Panc1 (cell line): Measurements from ENCODE around the gene ADA. TPM values are rescaled to one million over a fixed set of nuclear protein-coding genes. Genes with fewer than 3 reads are reported as not detected.

Experiments
- ATAC-seq: fragments of 200-7000 bp; cut with Tn5 transposase; 2 replicates; pipeline ENCODE4 v1.9.1; 2020; ENCODE audit warnings: mild to moderate bottlenecking, moderate library complexity
- BruUV-seq: library from RNA; stranded (reverse); fragments of 400-500 nt; replicated peaks from 2 replicates; lab custom pipeline; 2021; lab: Mats Ljungman, UMichigan
- CTCF ChIA-PET: fragments of 300-600 bp; sonication (Branson Sonifier 250); formaldehyde crosslinking; loops from one replicate; lab custom pipeline; 2022; ENCODE audit warnings: antibody characterized with exemption; lab: Charles Lee
- POLR2A ChIA-PET: fragments of 300-600 bp; sonication (Branson Sonifier 250); formaldehyde crosslinking; loops from one replicate; lab custom pipeline; 2022; ENCODE audit warnings: antibody characterized with exemption; lab: Charles Lee
- DNase-seq: peaks from one replicate; pipeline ENCODE4 v3.0.0-alpha.2; 2010; ENCODE audit warnings: low read depth, low spot score
- H3K27ac ChIP-seq: 2 replicates; pipeline ENCODE4 v1.5.1; 2011; ENCODE audit warnings: mild to moderate bottlenecking, low read length, inconsistent platforms
- H3K27me3 ChIP-seq: fragments of 200-500 bp; sonication (Bioruptor generic); 2 replicates; pipeline ENCODE4 v1.6.0; 2014; ENCODE audit warnings: low read length, inconsistent platforms; ENCODE audit not compliant: control insufficient read depth, insufficient read depth
- H3K36me3 ChIP-seq: fragments of 200-500 bp; sonication (Bioruptor generic); 2 replicates; pipeline ENCODE4 v1.5.1; 2014; ENCODE audit warnings: inconsistent platforms, mild to moderate bottlenecking, low read length, moderate library complexity; ENCODE audit not compliant: control insufficient read depth, insufficient read depth
- H3K4me1 ChIP-seq: 2 replicates; pipeline ENCODE4 v1.5.1; 2011; ENCODE audit warnings: inconsistent platforms, mild to moderate bottlenecking, low read length, moderate library complexity; ENCODE audit not compliant: control insufficient read depth, insufficient read depth
- H3K4me3 ChIP-seq, 2 experiments: 2 replicates each; pipeline ENCODE4 v1.5.1; 2011 to 2012; ENCODE audit warnings: low read depth in 2 of 2, low read length in 2 of 2, mild to moderate bottlenecking in 2 of 2, inconsistent platforms in 1 of 2, moderate library complexity in 1 of 2
- H3K9me3 ChIP-seq: fragments of 200-500 bp; sonication (Bioruptor generic); 2 replicates; pipeline ENCODE4 v1.5.1; 2014; ENCODE audit warnings: low read depth, mild to moderate bottlenecking, inconsistent platforms, low read length, moderate library complexity; ENCODE audit not compliant: control insufficient read depth, insufficient read depth
- POLR2AphosphoS5 ChIP-seq: IDR thresholded peaks from 2 replicates; pipeline ENCODE4 v1.6.1; 2012; ENCODE audit warnings: mild to moderate bottlenecking, low read depth, low read length, moderate library complexity
- SIN3A ChIP-seq: IDR thresholded peaks from 2 replicates; pipeline ENCODE4 v1.6.1; 2012; ENCODE audit warnings: low read depth, mild to moderate bottlenecking, low read length, moderate library complexity, borderline replicate concordance; ENCODE audit not compliant: insufficient read depth
- TCF7L2 ChIP-seq: IDR thresholded peaks from 2 replicates; pipeline ENCODE4 v1.6.1; 2011; ENCODE audit warnings: mild to moderate bottlenecking, low read depth, low read length, inconsistent platforms
- in situ Hi-C: cut with HindIII; loops from 2 replicates; pipeline ENCODE4 v1.10.0; 2016; ENCODE audit warnings: low sequenced_read_pairs, low pct_unique_long_range_greater_than_20kb
- intact Hi-C: fragments of 100-400 bp; cut with micrococcal nuclease; formaldehyde crosslinking; loops from one replicate; pipeline ENCODE4 v1.10.0; 2022; ENCODE audit not compliant: unreplicated experiment
- total RNA-seq: library from RNA; stranded (reverse); gene quantifications from one replicate; pipeline ENCODE4 v1.2.1, GENCODE V29; 2021; ENCODE audit not compliant: unreplicated experiment
- TF ChIP-seq, protein P1 (sequence below): fragments of 450-650 bp; IDR thresholded peaks from 2 replicates; pipeline ENCODE4 v1.5.1; 2017; ENCODE audit warnings: mild to moderate bottlenecking
- TF ChIP-seq, protein P2 (sequence below), 2 experiments: IDR thresholded peaks; 2 replicates each; pipeline ENCODE4 v1.6.1; 2011 to 2012; ENCODE audit warnings: low read depth in 2 of 2, control low read depth in 1 of 2, low read length in 1 of 2, mild to moderate bottlenecking in 1 of 2, moderate library complexity in 1 of 2; ENCODE audit not compliant: insufficient read depth in 1 of 2

ADA gene
- total RNA-seq, 1 experiment from 2014 or later = 53.8 TPM

DNA sequence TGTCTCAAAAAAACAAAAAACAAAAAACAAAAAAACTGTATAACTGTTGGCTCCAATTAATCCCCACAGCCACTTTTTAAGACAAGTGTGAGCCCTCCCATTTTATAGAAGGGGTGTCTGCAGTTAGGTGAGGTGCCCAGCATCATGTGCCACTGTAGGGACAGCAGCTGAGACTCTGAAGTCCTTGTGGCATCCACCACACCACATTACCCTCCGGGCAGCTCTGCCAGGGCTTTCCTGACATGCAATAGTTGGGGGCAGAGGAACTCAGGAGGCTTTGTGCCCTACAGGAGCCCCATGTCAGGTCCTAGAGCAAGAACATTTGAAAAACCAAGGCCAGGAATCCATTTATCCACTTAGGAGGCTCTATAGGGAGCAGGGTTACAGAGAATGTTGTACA lies 51.8 kb downstream of the ADA start:
- Histone ChIP-seq H3K4me3 (no peak overlapping the region), H3K9me3 (no peaks in the 10 kb centered on the region), H3K27ac (peak overlapping the region; percentile 60; the same call in 1 of the 2 replicates), H3K36me3 (no peaks in the 10 kb centered on the region), H3K27me3 (no peaks in the 10 kb centered on the region), H3K4me1 (peaks cover 26% of the 10 kb centered on the region)
- TF ChIP-seq, protein P1, sequence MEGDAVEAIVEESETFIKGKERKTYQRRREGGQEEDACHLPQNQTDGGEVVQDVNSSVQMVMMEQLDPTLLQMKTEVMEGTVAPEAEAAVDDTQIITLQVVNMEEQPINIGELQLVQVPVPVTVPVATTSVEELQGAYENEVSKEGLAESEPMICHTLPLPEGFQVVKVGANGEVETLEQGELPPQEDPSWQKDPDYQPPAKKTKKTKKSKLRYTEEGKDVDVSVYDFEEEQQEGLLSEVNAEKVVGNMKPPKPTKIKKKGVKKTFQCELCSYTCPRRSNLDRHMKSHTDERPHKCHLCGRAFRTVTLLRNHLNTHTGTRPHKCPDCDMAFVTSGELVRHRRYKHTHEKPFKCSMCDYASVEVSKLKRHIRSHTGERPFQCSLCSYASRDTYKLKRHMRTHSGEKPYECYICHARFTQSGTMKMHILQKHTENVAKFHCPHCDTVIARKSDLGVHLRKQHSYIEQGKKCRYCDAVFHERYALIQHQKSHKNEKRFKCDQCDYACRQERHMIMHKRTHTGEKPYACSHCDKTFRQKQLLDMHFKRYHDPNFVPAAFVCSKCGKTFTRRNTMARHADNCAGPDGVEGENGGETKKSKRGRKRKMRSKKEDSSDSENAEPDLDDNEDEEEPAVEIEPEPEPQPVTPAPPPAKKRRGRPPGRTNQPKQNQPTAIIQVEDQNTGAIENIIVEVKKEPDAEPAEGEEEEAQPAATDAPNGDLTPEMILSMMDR = no peak
- no peak for TF ChIP-seq SIN3A
- TF ChIP-seq TCF7L2 = no peak
- TF ChIP-seq POLR2AphosphoS5 = no peak
- TF ChIP-seq, protein P2, sequence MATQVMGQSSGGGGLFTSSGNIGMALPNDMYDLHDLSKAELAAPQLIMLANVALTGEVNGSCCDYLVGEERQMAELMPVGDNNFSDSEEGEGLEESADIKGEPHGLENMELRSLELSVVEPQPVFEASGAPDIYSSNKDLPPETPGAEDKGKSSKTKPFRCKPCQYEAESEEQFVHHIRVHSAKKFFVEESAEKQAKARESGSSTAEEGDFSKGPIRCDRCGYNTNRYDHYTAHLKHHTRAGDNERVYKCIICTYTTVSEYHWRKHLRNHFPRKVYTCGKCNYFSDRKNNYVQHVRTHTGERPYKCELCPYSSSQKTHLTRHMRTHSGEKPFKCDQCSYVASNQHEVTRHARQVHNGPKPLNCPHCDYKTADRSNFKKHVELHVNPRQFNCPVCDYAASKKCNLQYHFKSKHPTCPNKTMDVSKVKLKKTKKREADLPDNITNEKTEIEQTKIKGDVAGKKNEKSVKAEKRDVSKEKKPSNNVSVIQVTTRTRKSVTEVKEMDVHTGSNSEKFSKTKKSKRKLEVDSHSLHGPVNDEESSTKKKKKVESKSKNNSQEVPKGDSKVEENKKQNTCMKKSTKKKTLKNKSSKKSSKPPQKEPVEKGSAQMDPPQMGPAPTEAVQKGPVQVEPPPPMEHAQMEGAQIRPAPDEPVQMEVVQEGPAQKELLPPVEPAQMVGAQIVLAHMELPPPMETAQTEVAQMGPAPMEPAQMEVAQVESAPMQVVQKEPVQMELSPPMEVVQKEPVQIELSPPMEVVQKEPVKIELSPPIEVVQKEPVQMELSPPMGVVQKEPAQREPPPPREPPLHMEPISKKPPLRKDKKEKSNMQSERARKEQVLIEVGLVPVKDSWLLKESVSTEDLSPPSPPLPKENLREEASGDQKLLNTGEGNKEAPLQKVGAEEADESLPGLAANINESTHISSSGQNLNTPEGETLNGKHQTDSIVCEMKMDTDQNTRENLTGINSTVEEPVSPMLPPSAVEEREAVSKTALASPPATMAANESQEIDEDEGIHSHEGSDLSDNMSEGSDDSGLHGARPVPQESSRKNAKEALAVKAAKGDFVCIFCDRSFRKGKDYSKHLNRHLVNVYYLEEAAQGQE (IDR thresholded peaks at IDR 0.05; ENCODE audit: insufficient read depth in 1 of 2, low read depth in 2 of 2, low read length in 1 of 2) = no peak
- DNase-seq (no peak), ATAC-seq (no peak)
- ChIA-PET CTCF (no interaction called here), POLR2A (no interaction called here)
- intact Hi-C loops = loop anchor here (5.0 to 10.0 kb wide), 3 partner anchors 65 to 385 kb away; partner anchors contain the start of gene OSER1
- BruUV-seq = no TSS peak
- in situ Hi-C loops = no loop called here

DNA sequence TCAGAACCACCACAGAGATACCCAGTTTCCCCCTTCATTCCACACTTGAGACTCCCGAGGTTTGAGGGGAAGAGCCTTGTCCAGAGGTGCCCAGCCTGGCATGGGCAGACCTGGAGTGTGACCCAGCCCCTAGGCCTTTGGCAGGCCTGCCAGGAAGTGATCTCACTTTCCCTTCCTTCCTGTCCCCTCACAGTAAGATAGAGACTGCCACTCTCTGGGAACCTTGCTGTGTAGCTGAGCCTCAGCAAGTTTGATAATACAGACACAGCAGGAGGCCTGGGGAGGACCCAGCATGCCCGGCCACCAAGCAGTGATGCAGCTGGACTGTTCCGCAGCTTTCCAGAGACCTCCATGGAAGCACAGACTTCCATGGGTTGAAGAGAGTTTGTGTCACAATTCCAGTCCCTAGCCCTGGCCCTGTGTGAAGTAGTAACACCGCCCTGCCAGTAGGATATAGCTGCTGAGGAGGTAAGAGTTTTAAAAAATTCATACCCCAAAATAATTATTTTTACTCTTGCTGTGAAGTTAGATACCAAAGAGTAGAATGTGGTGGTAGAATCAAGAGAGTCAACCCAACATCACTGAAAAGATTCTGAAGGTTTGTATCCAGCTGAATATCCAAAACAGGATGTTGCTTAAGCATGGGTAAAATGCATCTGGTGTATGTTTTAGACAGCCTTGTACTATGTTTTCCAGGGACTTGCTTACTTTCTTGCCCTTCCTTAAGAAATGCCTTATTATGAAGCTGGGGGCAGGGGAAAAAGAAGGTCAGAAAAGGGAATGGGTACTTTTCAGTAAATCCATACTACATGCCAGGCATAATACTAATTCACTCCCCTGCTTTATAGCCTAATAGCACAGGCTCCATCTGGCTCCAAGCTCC lies 52.8 kb downstream of the ADA start:
- Histone ChIP-seq H3K4me1 (peaks cover 36% of the 10 kb centered on the region), H3K27ac (peak overlapping the region; percentile 29), H3K36me3 (no peaks in the 10 kb centered on the region), H3K27me3 (no peaks in the 10 kb centered on the region), H3K4me3 (no peak overlapping the region), H3K9me3 (no peaks in the 10 kb centered on the region)
- BruUV-seq = no TSS peak
- ATAC-seq = no peak
- in situ Hi-C loops (no loop called here), intact Hi-C loops (no loop called here)
- TF ChIP-seq POLR2AphosphoS5 (no peak), SIN3A (no peak), TCF7L2 (no peak)
- TF ChIP-seq, protein P2 (IDR thresholded peaks at IDR 0.05; ENCODE audit: insufficient read depth in 1 of 2, low read depth in 2 of 2, low read length in 1 of 2) = no peak
- TF ChIP-seq, protein P1 = no peak
- POLR2A ChIA-PET = no interaction called here
- CTCF ChIA-PET = no interaction called here
- DNase-seq = no peak
